HL-60/S4 treated with retinoic acid at 250 ng/mL for 4 days and 3 days (cell line): Measurements from ENCODE around the gene ADIPOR2.
"Not testable (repeated sequence)": the region's sequence is repeated elsewhere in the genome, so short reads cannot be mapped to it uniquely, and the experiment has no call there.

Experiments used
- in situ Hi-C: fragments of 300-500 bp; cut with MboI; formaldehyde crosslinking; loops from 2 replicates; pipeline ENCODE4 v1.7.0; 2022; ENCODE audit warnings: low sequenced_read_pairs

Gene ADIPOR2

GRCh38 chr12:1731019-1731687 lies 40.3 kb downstream of the ADIPOR2 start:
- in situ Hi-C loops, result no loop called here

GRCh38 chr12:1731688-1732078 lies 40.8 kb downstream of the ADIPOR2 start:
- in situ Hi-C loops, result not testable (repeated sequence)

GRCh38 chr12:1732914-1733313 lies 42.0 kb downstream of the ADIPOR2 start:
- in situ Hi-C loops, result no loop called here

DNA sequence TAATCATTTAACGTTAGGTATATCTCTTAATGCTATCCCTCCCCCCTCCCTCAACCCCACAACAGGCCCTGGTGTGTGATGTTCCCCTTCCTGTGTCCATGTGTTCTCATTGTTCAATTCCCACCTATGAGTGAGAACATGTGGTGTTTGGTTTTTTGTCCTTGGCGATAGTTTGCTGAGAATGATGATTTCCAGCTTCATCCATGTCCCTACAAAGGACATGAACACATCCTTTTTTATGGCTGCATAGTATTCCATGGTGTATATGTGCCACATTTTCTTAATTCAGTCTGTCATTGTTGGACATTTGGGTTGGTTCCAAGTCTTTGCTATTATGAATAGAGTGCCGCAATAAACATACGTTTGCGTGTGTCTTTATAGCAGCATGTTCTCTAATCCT lies 42.8 kb downstream of the ADIPOR2 start:
- in situ Hi-C loops, result not testable (repeated sequence)

- in situ Hi-C loops, result no loop called here
These were observed 46.9 kb downstream of the ADIPOR2 start for GRCh38 chr12:1737652-1738286.

DNA sequence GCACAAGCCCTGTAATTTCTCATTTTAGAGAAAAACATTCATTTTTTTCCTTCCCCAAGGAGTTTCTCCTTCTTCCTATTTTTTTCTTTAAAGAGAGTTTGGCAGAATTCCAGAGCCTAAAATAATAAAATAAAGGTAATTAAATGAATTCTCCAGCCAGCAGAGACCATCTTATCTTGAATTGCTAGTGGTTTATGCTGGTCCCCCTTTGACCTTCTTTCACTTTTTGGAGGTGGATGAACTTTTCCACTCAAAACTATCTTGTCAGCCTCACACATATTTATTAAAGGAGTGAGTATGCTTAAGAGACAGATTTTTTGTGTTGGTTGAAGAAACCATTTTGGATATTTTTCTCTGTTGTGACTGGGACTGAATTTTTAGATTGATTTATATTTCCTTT lies 47.6 kb downstream of the ADIPOR2 start:
- in situ Hi-C loops, result no loop called here

GRCh38 chr12:1739368-1739767 lies 48.5 kb downstream of the ADIPOR2 start:
- in situ Hi-C loops, result no loop called here

GRCh38 chr12:1740161-1740948 lies 49.5 kb downstream of the ADIPOR2 start:
- in situ Hi-C loops, result no loop called here

DNA sequence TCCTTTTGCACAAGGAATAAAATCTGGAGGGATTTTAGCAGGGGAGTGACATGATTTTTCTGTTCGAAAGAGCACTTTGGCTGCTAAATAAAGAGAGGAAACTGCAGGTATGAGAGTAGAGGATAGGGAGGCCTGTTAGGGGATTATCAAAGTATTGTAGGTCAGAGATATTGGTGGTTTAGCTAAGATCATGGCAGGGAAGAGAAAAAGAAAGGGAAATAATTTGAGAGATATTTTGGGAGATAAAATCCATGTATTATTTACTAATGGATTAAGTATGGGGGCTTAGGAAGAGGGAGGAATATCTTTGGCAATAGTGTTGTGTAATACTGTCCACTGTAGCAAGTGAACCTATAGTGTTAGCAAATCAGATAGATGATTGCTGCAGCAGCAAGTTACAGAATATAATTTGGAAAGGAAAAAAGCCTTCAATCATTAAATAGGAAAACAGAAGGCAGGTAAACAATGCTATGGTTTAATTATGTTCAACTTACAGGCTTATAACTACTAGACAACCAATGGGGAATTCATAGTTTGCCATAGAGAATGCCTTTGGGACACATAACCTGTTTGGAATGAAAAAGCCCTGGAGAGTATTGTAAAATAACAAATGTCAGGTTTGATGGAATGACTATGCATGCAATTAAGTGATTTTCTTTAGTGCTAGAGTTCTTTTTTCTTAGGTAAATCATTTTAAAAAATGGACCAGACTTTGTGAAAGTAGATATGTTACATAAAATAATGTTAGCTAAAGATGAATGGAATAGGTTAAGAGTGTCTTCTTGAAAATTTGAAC lies 50.5 kb downstream of the ADIPOR2 start:
- in situ Hi-C loops, result no loop called here

- in situ Hi-C loops, result no loop called here
These were observed 54.1 kb downstream of the ADIPOR2 start for GRCh38 chr12:1744932-1745331.

- in situ Hi-C loops, result no loop called here
These were observed 56.7 kb downstream of the ADIPOR2 start for GRCh38 chr12:1747609-1748008.

DNA sequence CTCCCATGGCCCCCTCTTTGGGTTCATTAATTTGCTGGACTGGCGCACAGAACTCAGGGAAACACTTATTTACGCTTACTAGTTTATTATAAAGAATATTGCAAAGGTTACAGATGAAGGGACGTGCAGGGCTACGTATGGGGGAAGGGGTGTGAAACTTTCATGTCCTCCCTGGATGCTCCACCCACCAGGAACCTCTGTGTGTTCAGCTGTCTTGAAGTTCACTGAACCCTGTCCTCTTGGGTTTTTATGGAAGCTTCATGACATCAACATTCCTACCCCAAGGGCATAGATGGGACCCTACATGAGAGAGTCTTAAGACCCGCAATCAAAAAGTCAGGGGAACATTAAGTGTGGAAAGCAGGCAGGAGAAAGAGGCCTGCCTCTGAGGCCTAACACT lies 58.1 kb downstream of the ADIPOR2 start:
- in situ Hi-C loops, result no loop called here

DNA sequence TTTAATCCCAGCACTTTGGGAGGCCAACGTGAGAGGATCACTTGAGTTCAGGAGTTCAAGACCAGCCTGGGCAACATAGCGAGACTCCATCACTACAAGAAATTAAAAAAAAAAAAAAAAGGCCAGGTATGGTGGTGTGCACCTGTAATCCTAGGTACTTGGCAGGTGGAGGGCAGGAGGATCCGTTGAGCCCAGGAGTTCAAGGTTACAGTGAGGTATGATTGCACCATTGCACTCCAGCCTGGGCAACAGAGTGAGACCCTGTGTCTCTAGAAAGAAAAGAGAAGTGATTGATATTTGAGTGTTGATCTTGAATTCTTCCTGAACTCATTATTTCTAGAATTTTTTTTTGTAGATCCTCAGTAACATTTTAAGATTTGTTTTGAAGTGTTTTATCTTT lies 59.4 kb downstream of the ADIPOR2 start:
- in situ Hi-C loops, result no loop called here

DNA sequence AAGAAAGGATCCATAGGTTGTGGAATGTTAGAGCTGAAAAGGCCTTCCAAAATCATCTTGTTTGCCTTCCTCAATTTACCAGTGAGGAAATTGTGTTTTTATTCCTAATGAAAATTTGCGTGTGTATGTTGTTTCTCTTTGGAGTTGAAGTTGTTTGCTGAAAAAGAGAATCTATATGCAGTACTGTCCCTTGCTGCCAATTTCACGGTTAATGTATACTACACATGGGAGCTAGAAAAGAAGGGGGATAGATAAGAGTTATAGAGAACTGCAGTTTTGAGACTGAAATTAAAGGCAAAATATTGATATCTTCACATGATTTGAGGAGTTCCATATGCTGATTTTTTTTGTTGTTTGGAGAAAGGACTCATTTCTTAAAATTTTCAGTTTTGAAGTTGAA lies 67.5 kb downstream of the ADIPOR2 start:
- in situ Hi-C loops, result no loop called here

DNA sequence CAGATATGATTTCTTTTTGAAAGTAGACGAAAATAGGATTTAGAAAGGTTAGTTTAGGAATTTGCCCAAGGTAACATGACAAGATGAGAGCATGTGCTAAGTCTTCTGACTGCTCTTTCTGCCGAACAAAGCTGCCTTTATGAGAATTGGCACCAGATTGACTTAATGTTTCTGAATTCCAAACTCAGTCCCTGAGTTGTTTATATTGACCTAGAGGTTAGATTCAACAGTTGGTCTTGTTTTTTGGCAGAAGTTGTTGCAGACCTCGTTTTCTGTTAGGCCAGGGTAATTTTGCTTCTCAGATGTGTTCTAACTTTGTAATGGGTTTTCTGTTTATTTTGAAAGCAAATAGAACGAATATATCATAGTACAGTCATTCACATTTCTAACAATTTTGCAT lies 68.0 kb downstream of the ADIPOR2 start:
- in situ Hi-C loops, result no loop called here

DNA sequence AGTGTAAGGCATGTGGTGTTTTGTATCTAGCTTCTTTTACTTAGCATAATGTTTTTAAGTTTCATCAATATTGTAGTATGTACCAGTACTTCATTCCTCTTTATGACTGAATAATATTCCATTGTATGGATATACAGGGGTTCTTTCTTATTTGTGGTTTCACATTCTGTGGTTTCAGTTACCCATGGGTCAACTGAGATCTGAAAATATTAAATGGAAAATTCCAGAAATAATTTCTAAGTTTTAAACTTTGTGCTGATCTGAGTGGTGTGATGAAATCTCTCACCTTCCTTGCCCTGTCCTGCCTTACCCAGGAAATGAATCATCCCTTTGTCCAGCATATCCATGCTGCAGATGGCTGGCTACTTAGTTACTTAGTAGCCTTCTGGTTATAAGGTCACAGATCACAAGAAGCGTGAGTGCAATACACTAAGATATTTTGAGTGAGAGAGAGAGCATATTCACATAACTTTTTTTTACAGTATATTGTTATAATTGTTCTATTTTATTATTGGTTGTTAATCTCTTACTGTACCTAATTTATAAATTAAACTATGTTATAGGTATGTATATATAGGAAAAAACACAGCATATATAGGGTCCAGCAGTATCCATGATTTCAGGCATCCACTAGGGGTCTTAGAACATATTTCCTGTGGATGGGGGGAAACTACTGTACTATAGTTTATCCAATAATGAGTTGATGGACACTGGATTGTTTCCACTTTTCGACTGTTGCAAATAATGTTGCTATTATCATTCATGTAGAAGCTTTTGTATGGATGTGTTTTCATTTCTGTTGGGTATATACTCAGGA lies 69.9 kb downstream of the ADIPOR2 start:
- in situ Hi-C loops, result no loop called here

DNA sequence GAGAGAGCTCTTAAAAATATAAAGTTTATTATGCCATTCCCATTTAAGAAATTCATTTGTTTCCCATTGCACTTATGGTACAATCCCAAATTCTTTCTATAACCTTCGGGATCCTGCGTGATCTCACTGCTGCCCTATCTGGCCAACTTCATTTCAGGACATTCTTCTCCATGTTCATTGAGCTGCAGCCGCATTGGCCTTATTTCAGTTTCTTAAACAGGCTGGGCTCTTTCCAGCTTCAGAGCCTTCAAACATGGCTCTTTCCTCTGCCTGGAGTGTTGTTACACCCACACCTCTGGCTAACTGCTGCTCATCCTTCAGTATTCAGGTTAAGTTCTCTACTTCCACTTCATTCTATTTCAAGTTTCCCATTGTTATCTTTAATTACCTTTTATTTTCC lies 71.0 kb downstream of the ADIPOR2 start:
- in situ Hi-C loops, result no loop called here

DNA sequence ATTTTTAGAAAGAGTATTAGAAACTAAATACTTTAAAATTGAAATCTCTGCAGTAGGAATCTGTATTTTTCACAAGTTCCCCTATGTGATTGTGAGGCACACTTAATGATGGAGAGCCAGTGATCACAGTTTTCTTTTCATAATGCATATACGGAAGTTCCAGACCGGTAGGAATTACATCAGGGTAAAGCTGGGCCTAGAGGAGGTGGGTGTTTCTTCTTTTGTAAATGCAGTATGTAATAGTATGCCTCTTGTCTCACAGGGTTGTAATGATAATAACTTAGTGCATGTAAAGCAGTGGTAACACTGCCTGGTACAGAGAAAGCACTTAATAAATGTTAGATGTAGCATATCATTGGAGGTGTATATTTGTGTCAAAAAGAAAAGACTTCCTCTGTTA lies 72.3 kb downstream of the ADIPOR2 start:
- in situ Hi-C loops, result no loop called here

- in situ Hi-C loops, result no loop called here
These were observed 75.2 kb downstream of the ADIPOR2 start for GRCh38 chr12:1766110-1766509.

DNA sequence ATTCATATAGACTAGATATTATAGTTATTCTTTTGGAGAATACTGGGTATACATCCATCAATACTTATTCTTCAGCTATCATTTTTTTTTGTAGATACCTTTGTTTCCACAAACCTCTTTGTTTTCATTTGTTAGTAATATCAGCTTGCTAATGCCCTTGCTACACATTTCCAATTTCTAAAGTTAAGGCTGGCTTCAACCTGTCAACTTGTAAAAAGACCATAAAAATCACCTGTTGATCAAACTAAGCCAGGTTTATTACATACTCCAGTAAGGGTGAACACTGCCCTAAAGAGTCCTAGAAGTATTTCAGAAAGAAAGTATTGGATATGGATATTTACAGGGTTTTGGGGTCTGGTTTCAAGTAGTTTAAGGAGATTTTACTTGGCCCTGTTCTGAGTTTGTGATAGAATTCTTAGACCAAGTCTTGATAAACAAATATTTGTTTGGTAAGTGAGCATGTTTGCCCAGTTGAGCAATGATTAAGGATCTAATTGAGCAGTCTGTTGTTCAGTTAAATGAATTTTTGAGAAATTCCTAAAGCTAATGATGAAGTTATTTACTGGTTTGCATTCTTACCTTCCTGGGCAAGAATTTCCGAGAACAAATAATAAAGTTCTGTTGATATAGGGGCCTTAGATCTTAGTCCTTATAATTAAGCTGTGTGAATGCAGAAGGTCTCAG lies 76.7 kb downstream of the ADIPOR2 start:
- in situ Hi-C loops, result no loop called here
